Measurements from ENCODE around the gene LARGE1.

LARGE1 gene

GRCh38 chr22:33772745-33773144, 147.5 kb downstream of the LARGE1 start:
- no peaks in the 10 kb centered on the region for H3K36me3 ChIP-seq (ENCODE audit: low read length)
- H4K20me1 ChIP-seq (ENCODE audit: low read depth, low read length): no peaks in the 10 kb centered on the region
- H3F3A ChIP-seq (ENCODE audit: insufficient read depth): no peaks in the 10 kb centered on the region
- no peak overlapping the region for H3K4me2 ChIP-seq (ENCODE audit: low read depth, low read length, poor library complexity, severe bottlenecking)
- no peak overlapping the region for H3K4me3 ChIP-seq (ENCODE audit: insufficient read depth, low read length, poor library complexity, severe bottlenecking)
- no peaks in the 10 kb centered on the region for H3K9me3 ChIP-seq (ENCODE audit: insufficient read depth, low read length)
- H3K79me2 ChIP-seq (ENCODE audit: insufficient read depth, low read length): no peaks in the 10 kb centered on the region
- H3K9me2 ChIP-seq (replicated peaks; ENCODE audit: insufficient read depth, low read length): no peaks in the 10 kb centered on the region
- H3K9ac ChIP-seq (ENCODE audit: low read length): no peak overlapping the region
- H2AFZ ChIP-seq (ENCODE audit: low read depth, low read length, severe bottlenecking): no peak overlapping the region
- H3K27me3 ChIP-seq (ENCODE audit: low read length): no peaks in the 10 kb centered on the region
- TF ChIP-seq EZH2phosphoT487 (conservative IDR thresholded peaks at IDR 0.05; ENCODE audit: low read length) (no peak), CTCF (IDR thresholded peaks at IDR 0.05; ENCODE audit: insufficient read depth, low read length, poor library complexity, severe bottlenecking) (no peak)
- H3K27ac ChIP-seq (ENCODE audit: low read depth, low read length): no peak overlapping the region

GRCh38 chr22:33771136-33771535, 149.1 kb downstream of the LARGE1 start:
- Histone ChIP-seq H3K9me3 (ENCODE audit: insufficient read depth, low read length) (no peaks in the 10 kb centered on the region), H3K9ac (ENCODE audit: low read length) (no peak overlapping the region), H3K4me3 (ENCODE audit: insufficient read depth, low read length, poor library complexity, severe bottlenecking) (no peak overlapping the region), H3K27me3 (ENCODE audit: low read length) (no peaks in the 10 kb centered on the region), H4K20me1 (ENCODE audit: low read depth, low read length) (no peaks in the 10 kb centered on the region), H3F3A (ENCODE audit: insufficient read depth) (no peaks in the 10 kb centered on the region), H3K79me2 (ENCODE audit: insufficient read depth, low read length) (no peaks in the 10 kb centered on the region), H3K36me3 (ENCODE audit: low read length) (no peaks in the 10 kb centered on the region), H3K27ac (ENCODE audit: low read depth, low read length) (no peak overlapping the region), H3K9me2 (replicated peaks; ENCODE audit: insufficient read depth, low read length) (no peaks in the 10 kb centered on the region), H2AFZ (ENCODE audit: low read depth, low read length, severe bottlenecking) (no peak overlapping the region), H3K4me2 (ENCODE audit: low read depth, low read length, poor library complexity, severe bottlenecking) (no peak overlapping the region)
- no peak for TF ChIP-seq EZH2phosphoT487 (conservative IDR thresholded peaks at IDR 0.05; ENCODE audit: low read length)
- no peak for TF ChIP-seq CTCF (IDR thresholded peaks at IDR 0.05; ENCODE audit: insufficient read depth, low read length, poor library complexity, severe bottlenecking)

- no peaks in the 10 kb centered on the region for H3F3A ChIP-seq (ENCODE audit: insufficient read depth)
- no peak overlapping the region for H3K4me3 ChIP-seq (ENCODE audit: insufficient read depth, low read length, poor library complexity, severe bottlenecking)
- H3K4me2 ChIP-seq (ENCODE audit: low read depth, low read length, poor library complexity, severe bottlenecking): no peak overlapping the region
- no peak overlapping the region for H3K9ac ChIP-seq (ENCODE audit: low read length)
- no peak for TF ChIP-seq CTCF (IDR thresholded peaks at IDR 0.05; ENCODE audit: insufficient read depth, low read length, poor library complexity, severe bottlenecking)
- TF ChIP-seq EZH2phosphoT487 (conservative IDR thresholded peaks at IDR 0.05; ENCODE audit: low read length): no peak
- no peaks in the 10 kb centered on the region for H3K9me3 ChIP-seq (ENCODE audit: insufficient read depth, low read length)
- no peaks in the 10 kb centered on the region for H3K9me2 ChIP-seq (replicated peaks; ENCODE audit: insufficient read depth, low read length)
- no peaks in the 10 kb centered on the region for H3K36me3 ChIP-seq (ENCODE audit: low read length)
- H3K27me3 ChIP-seq (ENCODE audit: low read length): no peaks in the 10 kb centered on the region
- no peak overlapping the region for H3K27ac ChIP-seq (ENCODE audit: low read depth, low read length)
- no peaks in the 10 kb centered on the region for H3K79me2 ChIP-seq (ENCODE audit: insufficient read depth, low read length)
- H2AFZ ChIP-seq (ENCODE audit: low read depth, low read length, severe bottlenecking): no peak overlapping the region
- H4K20me1 ChIP-seq (ENCODE audit: low read depth, low read length): no peaks in the 10 kb centered on the region
Observed at GRCh38 chr22:33770723-33771122, 149.6 kb downstream of the LARGE1 start.

All from SU-DHL-6 (cell line).